ENCODE results near the gene LARP4B. TPM values are rescaled to one million over a fixed set of nuclear protein-coding genes. Genes with fewer than 3 reads are reported as not detected.

LARP4B gene
- total RNA-seq, 1 experiment from 2014 or later = 21.9 TPM

DNA sequence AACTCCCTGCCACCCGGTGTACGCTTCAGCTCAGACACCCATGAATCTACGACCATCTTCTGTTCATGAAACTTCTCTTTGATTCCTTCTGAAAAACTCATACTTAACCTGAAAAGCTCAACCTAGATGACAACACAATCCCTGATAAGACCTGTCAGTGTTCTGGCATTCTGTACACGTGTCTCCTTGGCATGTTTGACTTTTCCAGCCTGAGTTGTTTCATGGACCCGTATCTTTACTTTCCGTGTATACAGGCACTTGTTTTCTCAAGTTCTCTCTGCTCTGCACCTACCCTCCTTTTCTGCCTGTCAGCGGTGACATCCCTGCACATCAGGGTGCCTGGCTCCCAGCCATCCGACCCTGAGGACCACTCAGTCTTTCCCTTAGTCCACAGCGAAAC lies 103.3 kb downstream of the LARP4B start:
- DNase-seq (ENCODE audit: low read depth) = no peak

DNA sequence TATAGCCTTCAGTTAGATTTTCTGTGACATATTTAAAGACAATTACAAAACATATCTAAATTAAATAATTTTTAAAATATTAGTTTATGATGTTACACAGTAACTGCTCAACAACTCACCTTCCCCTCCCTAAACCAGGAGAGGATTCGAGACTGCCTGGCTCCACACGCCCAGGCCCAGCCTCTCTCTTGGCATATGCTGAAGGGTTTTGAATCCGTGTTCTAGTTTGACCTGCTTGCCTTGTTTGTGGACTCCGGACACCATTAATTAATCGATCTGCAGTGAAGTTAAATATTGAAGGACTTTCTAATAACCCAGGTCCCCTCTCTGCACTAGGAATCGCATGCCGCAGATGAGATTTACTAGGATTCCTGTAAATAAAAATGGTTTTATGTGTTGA lies 106.6 kb downstream of the LARP4B start:
- no peak for DNase-seq (ENCODE audit: low read depth)

DNA sequence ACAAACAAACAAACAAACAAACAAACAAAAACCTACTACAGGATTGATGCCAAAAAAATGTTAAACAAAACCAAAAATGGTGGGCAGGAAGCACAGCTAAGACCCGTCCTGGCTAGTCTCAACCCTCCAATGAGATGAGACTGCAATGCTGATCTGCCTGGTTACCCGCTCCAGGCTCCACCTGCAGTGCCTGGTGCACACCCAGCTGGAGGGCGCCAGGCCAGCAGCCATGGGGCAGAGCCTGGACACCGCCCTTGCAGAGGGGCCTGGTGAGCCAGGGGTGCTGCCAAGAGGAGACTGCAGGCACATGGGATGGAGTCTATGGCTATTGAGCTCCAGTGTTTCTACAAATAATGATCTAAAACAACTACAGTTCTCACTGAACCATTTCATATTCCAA lies 107.0 kb downstream of the LARP4B start:
- no peak for DNase-seq (ENCODE audit: low read depth)

DNA sequence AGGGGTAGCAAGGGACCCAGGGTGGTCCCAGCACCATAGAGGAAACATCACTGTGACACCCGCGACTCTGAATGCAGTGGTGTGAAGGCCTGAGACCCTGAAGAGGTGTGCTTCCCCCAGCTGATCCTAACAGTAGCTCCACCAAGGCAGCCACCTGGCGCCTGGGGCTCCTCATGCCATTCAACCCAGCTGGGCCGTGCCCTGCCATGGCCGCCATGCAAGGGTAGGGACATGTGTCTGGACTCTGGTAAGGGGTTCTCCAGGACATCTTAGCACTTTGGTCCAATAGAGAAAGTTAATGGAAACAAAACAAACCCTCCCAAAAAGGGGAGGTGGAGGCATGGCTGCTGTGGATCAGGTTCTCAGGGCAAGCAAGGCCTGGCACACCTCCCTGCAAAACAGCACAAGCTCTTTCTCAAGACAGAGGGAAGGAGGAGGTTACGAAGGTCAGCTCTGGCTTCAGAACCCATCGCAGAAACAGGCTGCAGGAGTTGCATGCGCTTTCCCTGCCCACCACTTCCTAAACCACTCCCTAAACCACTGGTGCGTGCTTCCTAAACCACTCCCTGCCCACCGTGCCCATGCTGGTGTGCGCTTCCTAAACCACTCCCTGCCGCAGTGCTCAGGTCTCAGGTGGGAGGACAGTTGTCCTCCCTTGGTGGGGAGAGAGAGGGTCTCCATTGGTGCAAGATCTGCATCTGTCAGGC lies 108.7 kb downstream of the LARP4B start:
- DNase-seq (ENCODE audit: low read depth) = no peak

GRCh38 chr10:822197-822596 lies 109.3 kb downstream of the LARP4B start:
- no peak for DNase-seq (ENCODE audit: low read depth)

- no peak for DNase-seq (ENCODE audit: low read depth)
These were observed 110.2 kb downstream of the LARP4B start for GRCh38 chr10:821322-821721.

GRCh38 chr10:819816-820215 lies 111.7 kb downstream of the LARP4B start:
- no peak for DNase-seq (ENCODE audit: low read depth)

DNA sequence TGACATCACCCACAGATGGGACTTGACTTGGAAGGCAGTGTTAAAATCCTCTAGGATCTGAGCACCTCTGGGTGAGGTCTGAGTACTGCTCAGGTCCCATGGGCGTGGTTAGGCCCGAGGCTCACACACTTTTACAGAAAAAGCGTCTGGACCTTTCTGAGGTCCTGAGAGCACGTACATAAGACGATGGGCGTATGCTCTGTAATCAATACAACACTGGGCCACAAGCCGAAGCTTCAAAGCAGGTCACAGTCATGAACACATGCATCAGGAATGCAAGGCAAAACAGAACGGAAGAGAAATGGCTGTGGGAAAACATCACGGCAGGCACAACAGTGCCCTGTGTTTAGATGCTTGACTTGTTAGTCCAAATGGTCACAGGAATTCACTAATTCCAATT lies 112.2 kb downstream of the LARP4B start:
- DNase-seq (ENCODE audit: low read depth) = no peak

DNA sequence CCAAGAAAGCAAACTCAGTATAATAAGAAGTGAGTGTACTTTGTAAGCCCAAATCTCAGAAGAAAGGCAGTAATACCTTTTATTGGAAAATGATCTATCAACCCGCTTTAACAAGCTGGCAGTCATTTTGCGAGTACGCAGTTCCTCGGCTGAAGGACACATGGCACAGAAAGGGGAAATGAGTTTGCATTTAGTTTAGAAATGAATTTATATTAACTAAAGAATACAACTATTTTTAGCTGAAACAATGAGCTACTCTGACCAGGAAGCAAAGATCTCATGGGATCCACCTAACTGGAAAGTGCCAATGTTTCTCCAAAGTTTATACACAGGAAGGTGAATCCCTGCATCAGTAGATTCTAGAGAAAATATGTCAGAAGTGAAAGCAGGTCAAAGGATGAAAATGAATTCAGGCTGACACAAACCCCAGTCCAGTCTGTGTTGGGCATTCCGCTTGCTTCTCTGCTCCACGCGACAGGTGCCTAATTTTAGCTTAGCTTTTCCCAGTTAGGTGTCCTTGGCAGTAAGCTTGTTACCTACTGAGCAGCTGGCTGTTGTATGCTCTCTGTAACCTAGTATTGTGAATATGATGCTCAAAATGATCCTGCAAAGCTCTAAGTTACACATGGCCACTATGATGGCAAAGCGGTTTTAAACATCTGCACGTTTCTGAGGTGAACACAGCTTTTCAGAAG lies 112.8 kb downstream of the LARP4B start:
- DNase-seq (ENCODE audit: low read depth) = no peak

DNA sequence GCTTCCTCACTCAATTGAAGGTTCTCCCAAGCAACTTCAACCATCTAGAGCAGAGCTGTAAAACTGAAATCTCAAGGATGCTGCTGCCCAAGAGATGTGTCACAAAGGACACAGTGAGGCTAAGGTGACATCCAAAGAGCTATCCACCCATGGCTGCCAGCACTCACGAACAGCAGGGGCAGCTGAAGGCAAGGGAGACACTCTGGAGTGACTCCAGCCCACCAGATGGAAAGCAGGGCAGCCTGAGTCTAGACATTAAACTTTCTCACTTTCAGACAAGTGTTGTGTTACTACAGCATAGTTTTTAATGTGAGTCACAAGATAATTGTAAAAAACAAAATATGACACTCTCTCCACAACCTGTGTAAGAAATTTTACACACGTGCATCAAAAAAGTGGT lies 113.5 kb downstream of the LARP4B start:
- no peak for DNase-seq (ENCODE audit: low read depth)

DNA sequence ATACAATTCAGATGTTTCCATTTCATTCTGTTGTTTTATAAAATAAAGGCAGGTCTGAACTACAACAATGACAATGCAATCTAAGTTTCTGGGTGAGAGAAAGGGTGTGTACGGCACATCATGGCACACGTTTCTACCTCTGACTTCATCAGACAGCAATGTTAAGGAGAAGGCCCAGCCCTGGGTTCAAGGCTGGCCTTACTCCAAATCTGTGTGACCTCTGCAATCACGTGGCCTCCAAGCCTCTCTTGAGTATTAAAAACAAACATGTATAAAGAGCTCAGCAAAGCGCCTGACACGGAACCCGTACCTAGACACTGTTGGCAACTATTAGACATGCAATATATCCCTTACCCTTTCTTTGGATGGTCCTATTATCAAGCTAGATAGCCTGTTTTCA lies 114.1 kb downstream of the LARP4B start:
- no peak for DNase-seq (ENCODE audit: low read depth)

DNA sequence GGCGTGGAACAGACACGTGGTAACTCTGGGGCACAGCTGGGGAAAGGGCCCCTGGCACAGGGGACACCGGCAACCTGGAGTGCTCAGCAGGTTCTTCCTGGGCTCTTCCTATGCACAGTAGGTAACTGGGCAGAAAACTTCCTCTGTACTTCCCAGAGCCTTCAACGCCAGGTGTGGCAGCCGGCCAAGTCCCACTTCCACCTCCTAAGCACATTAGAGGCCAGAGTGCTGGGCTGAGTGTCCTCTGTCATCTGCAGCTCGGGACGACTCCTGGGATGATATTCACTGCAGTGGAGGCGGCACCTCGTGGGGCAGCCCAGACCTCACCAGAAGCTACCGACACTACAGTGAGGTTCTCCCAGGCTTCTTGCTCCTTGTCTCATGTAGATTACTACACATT lies 114.5 kb downstream of the LARP4B start:
- DNase-seq (ENCODE audit: low read depth) = no peak

- DNase-seq (ENCODE audit: low read depth) = no peak
These were observed 115.4 kb downstream of the LARP4B start for GRCh38 chr10:816091-816477.

DNA sequence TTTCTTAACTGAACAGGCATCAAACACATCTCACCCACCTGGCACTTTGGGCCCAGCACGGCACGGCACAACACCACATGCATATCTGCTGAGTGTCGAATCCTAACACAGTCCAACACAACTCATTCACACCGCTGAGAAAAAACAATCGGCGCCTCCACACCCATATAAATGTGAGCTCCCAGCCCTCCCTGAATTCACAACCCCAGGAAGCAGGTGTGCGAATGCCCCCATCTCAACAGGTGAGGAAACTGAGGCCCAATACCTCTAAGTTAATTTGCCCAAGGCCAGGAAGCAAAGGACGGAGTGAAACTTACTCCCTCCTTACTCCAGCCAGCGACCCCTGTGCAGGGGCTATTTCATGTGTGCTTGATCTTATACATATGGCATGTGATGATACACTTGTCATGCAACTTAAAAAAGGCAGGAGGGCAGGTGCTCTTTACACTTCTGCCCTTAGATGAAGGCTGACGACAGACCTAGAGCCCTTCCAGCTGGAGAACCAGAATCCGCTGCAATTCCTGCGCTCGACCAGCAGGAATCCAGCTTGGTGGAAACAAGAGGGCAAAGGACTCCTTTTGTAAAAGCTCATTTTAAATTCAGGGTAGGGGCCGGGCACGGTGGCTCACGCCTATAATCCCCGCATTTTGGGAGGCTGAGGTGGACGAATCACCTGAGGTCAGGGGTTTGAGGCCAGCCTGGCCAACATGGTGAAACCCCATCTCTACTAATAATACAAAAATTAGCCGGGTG lies 116.0 kb downstream of the LARP4B start:
- DNase-seq (ENCODE audit: low read depth) = no peak

DNA sequence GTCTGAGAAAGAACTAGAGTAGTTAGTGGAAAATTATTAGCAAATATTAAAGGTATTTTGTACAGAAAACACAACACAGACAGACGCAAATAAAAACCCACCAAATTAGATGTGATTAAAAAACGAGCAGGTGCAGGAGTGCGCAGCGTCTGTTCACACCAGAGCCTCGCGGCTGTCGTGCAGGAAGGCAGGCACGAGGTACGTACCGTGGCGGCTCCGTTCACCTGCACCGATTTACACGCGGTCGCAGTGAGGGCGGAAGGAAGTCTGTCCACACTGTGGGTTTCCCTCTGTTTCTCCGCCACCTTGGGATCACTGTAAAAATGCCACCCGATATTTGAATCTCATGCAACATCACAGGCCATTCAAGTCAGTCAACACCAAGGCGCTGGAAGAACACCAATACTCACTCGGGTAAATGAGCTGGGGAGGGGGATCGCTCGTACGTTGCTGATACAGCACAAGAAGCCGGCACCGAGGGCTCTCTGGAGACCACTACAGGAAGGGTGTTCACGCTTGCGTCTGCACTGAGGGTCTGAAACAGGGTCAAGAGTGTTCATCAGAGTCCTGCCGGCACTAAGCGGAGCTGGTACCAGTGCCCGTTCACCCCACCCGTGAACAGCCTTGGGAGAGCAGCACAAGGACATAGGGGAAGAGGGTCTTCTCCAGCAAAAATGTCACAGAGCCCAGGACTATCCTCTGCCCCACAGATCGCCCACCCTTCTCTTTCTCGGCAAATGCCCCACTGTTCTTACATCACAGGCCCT lies 116.8 kb downstream of the LARP4B start:
- DNase-seq (ENCODE audit: low read depth) = no peak

- no peak for DNase-seq (ENCODE audit: low read depth)
These were observed 118.2 kb downstream of the LARP4B start for GRCh38 chr10:813286-813685.

- no peak for DNase-seq (ENCODE audit: low read depth)
These were observed 118.7 kb downstream of the LARP4B start for GRCh38 chr10:812787-813186.

DNA sequence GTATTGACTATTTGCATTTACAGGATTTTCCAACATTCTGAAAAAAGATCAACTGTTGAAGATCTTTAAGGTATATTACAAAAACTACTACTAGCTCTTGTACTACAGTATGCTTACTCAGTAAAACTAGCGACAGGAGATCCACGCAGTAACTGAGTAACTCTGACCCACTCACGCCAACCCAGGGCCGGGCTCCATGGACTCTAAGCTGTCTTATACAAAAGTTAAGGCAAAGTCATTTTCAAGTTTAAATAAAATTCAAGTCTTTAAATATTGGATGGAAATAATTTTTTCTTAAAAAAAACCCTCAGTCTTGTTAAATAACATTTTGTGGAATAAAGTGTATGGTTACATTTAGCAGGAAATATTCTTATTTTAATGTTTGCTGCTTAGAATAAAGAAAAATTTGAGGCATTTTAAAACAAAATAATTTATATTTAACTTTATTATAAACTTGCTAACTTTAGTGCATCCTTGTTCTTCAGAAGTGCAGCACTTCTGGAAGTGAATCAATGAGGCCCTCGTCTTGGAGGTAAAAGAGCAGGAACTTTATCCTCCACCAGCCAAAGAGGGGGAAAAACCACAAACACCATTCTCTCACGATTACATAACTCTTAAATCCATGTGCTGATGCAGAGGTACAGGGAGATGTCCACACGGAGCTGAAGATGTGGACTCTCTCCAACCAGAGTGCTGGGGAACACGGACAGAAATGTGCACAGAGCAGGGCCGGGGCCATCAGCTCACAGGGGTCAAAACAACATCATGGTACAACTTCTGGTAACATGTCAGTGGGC lies 119.9 kb downstream of the LARP4B start:
- no peak for DNase-seq (ENCODE audit: low read depth)

- DNase-seq (ENCODE audit: low read depth) = no peak
These were observed 121.1 kb downstream of the LARP4B start for GRCh38 chr10:810351-810846.

DNA sequence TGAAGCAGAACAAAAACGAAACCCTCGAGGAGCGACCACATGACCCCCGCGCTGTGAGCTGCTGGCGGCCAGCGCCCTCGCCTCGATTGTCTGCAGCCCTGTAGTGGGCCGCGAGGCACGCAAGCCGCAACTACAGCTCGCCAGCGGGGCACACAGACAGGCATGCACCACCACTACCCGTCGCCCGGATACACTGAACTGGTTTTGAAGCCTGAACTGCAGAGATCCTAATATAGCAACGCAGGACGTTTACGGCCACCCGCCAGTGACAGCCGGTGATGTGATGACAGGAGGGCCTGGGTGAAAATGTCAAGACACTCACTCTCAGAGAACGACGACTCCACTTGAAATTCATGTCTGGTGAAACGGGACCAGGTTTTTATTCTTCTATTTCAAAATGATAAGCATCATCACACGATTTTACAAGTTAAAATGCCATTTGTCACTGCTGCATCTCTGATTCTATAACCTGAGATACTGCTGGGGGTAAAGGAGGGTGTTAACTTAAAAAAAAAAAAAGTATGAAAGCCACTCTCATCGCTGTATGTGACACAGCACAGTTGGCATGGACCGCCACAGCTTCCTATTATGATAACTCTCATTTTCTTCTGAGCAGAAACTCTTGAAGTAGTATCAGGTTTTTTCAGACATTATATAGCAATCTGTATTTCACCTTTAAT lies 121.7 kb downstream of the LARP4B start:
- DNase-seq (ENCODE audit: low read depth) = no peak

DNA sequence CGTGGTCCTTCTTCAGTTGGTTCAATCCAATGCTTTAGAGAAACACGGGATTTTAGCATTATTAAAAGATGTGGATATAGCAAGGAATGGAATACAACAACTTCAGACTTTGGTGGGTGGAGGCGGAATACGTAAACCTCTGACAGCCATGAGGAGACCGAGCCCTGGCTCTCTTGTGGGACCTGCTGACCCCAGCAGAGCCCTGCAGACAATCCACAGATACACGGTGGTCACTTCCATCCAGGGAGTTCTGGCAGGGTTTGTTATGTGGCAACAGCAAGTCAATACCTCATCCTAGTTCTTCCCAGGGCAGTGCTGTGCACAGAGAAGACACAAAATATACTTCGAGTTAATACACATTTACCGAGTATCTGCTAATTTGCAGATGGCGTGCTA lies 123.5 kb downstream of the LARP4B start:
- DNase-seq (ENCODE audit: low read depth) = no peak

All from Daoy (cell line).